Heart left ventricle (tissue), 13 donors: ENCODE results near the gene DUSP11.

Experiments
- CTCF ChIP-seq, 12 donors: fragments of 200-600 bp; sonication (generic) in 4 of 12; IDR thresholded peaks; one replicate each; pipeline versions ENCODE4 v1.5.0 to v1.8.0; 2018 to 2022; ENCODE audit warnings: antibody characterized with exemption in 12 of 12, mild to moderate bottlenecking in 5 of 12
- POLR2A ChIP-seq, 2 donors: fragments of 450-650 bp; IDR thresholded peaks; one replicate each; pipeline ENCODE4 v1.6.1; 2017; ENCODE audit warnings: antibody characterized with exemption in 2 of 2, mild to moderate bottlenecking in 2 of 2, moderate library complexity in 2 of 2
- donor health status: ischemic (EF 13 %, LVEDD 7.1; RV severe dilation, severe dysfunction).
- donor health status: DM: no; HTN: yes; CAD: no.
- donor health status: DM: no; HTN: no; CAD: no.
- donor health status: ischemic (EF 25% LVEDD 6.9; RV normal size, moderate dysfunction).
- donor health status: ischemic (EF 25% LVEDD 5.7; RV mildly dilated, moderate dysfunction).
- donor health status: ischemic (EF 35%, LVEDD 5.7; RV mildly dilated, moderate dysfunction).
- donor health status: nonischemic (EF 11% LVEDD 7.7; RV severe dilation, severe dysfunction).
- donor health status: DM: yes; HTN: yes; CAD: no.
- donor health status: PGD.
- donor health status: ischemic (EF 29% LVEDD 5.4; RV normal size, mild dysfunction).
- donor health status: nonischemic (EF 23%, LVEDD 6.1; RV moderate dilation, normal function).

- TF ChIP-seq CTCF (IDR thresholded peaks at IDR 0.05) (no peak), POLR2A (IDR thresholded peaks at IDR 0.05) (no peak)
Measured at GRCh38 chr2:73740767-73741166, 39.1 kb downstream of the DUSP11 start.
